ENCODE measurements around the gene HIVEP3. TPM values are rescaled to one million over a fixed set of nuclear protein-coding genes. Genes with fewer than 3 reads are reported as not detected.

HIVEP3 gene
- total RNA-seq, 1 donor from 2014 or later: 2.9 TPM

GRCh38 chr1:41532206-41532975 lies 386.3 kb downstream of the HIVEP3 start:
- Histone ChIP-seq H3K36me3 (no peaks in the 10 kb centered on the region), H3K4me1 (peaks cover 5% of the 10 kb centered on the region), H3K9me3 (no peaks in the 10 kb centered on the region), H3K27me3 (no peaks in the 10 kb centered on the region), H3K4me3 (no peak overlapping the region), H3K27ac (no peak overlapping the region)
- intact Hi-C loops (cut with DNase I): no loop called here
- TF ChIP-seq POLR2AphosphoS5 (IDR thresholded peaks at IDR 0.05; ENCODE audit: insufficient read depth in 1 of 2, low read depth in 1 of 2) (no peak), POLR2A (IDR thresholded peaks at IDR 0.05) (no peak), CTCF (IDR thresholded peaks at IDR 0.05) (no peak)
- DNase-seq (ENCODE audit: extremely low spot score in 2 of 2): no peak

DNA sequence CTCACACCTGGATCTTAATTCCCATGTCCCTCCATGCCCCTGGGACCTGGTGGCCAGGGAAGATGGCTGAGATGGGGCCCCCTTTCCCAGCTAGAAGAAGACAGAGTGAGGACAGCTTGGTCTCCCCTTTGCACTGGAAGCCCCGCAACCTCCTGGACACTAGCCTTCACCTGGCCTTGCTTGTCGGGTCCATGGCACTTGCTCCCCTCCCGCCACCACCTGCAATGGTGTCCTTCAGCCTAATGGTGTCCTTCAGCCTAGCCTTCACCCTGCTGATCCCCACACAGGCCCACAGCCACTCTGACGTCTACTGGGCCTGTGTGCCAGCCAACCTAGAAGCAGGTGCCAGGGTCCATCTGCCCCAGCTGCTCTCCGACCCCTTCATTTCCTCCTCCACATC lies 388.3 kb downstream of the HIVEP3 start:
- no peaks in the 10 kb centered on the region for H3K27me3 ChIP-seq
- no peak overlapping the region for H3K4me3 ChIP-seq
- no peak overlapping the region for H3K27ac ChIP-seq
- DNase-seq (ENCODE audit: extremely low spot score in 2 of 2): no peak
- no peaks in the 10 kb centered on the region for H3K4me1 ChIP-seq
- H3K36me3 ChIP-seq: no peaks in the 10 kb centered on the region
- intact Hi-C loops (cut with DNase I): no loop called here
- no peak for TF ChIP-seq CTCF (IDR thresholded peaks at IDR 0.05)
- no peak for TF ChIP-seq POLR2AphosphoS5 (IDR thresholded peaks at IDR 0.05; ENCODE audit: insufficient read depth in 1 of 2, low read depth in 1 of 2)
- no peak for TF ChIP-seq POLR2A (IDR thresholded peaks at IDR 0.05)
- no peaks in the 10 kb centered on the region for H3K9me3 ChIP-seq

DNA sequence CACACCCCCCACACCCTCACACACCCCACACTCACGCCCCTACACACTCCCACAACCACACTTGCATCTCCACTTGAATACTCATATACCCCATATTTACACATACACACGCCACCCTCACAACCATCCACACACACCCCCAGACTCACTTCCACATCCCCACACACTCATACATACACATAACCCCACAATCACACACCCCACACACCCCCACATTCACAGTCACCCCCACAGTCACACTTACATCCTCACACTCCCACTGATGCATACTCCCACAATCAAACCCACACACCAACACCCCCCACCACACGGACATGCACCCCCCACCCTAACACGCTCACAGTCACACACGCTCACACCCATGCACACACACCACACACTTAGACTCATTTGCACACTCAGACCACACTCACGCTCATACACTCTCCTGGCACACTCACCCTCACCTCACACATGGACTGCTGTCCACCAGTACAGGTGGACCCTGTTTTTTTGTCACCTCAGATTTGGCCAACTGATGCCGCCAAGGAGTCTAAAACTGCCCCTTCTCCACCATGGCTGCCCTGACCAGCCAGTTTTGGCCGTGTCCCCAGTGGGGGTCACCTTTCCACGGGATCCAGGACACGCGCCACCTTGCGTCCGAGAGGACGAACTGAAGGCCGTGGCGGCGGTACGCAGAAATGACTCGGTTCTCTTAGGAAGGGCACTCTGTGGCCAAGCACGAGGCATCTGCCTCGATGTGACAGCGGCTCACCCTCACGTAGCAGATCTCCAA lies 388.9 kb downstream of the HIVEP3 start:
- no peaks in the 10 kb centered on the region for H3K9me3 ChIP-seq
- no peak overlapping the region for H3K4me3 ChIP-seq
- DNase-seq (ENCODE audit: extremely low spot score in 2 of 2): no peak
- H3K4me1 ChIP-seq: no peaks in the 10 kb centered on the region
- no peaks in the 10 kb centered on the region for H3K36me3 ChIP-seq
- TF ChIP-seq CTCF (IDR thresholded peaks at IDR 0.05): no peak
- TF ChIP-seq POLR2A (IDR thresholded peaks at IDR 0.05): no peak
- TF ChIP-seq POLR2AphosphoS5 (IDR thresholded peaks at IDR 0.05; ENCODE audit: insufficient read depth in 1 of 2, low read depth in 1 of 2): no peak
- no peak overlapping the region for H3K27ac ChIP-seq
- intact Hi-C loops (cut with DNase I): no loop called here
- H3K27me3 ChIP-seq: no peaks in the 10 kb centered on the region

- H3K27me3 ChIP-seq: no peaks in the 10 kb centered on the region
- no peak for DNase-seq (ENCODE audit: extremely low spot score in 2 of 2)
- intact Hi-C loops (cut with DNase I): no loop called here
- no peak overlapping the region for H3K27ac ChIP-seq
- H3K4me3 ChIP-seq: no peak overlapping the region
- no peaks in the 10 kb centered on the region for H3K36me3 ChIP-seq
- H3K4me1 ChIP-seq: no peaks in the 10 kb centered on the region
- no peaks in the 10 kb centered on the region for H3K9me3 ChIP-seq
- no peak for TF ChIP-seq CTCF (IDR thresholded peaks at IDR 0.05)
- no peak for TF ChIP-seq POLR2A (IDR thresholded peaks at IDR 0.05)
- no peak for TF ChIP-seq POLR2AphosphoS5 (IDR thresholded peaks at IDR 0.05; ENCODE audit: insufficient read depth in 1 of 2, low read depth in 1 of 2)
Measured at GRCh38 chr1:41528726-41529605, 389.8 kb downstream of the HIVEP3 start.
